GM23338 (cell line): ENCODE results near the gene TBC1D5. TPM values are rescaled to one million over a fixed set of nuclear protein-coding genes. Genes with fewer than 3 reads are reported as not detected.

Source experiments
- ATAC-seq: fragments of 200-7000 bp; cut with Tn5 transposase; 3 replicates; pipeline ENCODE4 v1.9.1; 2020
- DNase-seq: peaks from one replicate; pipeline ENCODE4 v3.0.0-alpha.2; 2015; ENCODE audit warnings: low spot score
- H2AFZ ChIP-seq: fragments of 200-600 bp; sonication (generic); 2 replicates; pipeline ENCODE4 v1.8.0; 2016; ENCODE audit warnings: antibody characterized with exemption, mild to moderate bottlenecking, moderate library complexity
- H3F3A ChIP-seq: fragments of 200-600 bp; sonication (generic); replicated peaks from 2 replicates; pipeline ENCODE4 v1.8.0; 2017; ENCODE audit warnings: antibody characterized with exemption, mixed run types, low read depth
- H3K27ac ChIP-seq: fragments of 200-600 bp; sonication (generic); 2 replicates; pipeline ENCODE4 v1.6.1; 2016; ENCODE audit warnings: low read depth
- H3K27me3 ChIP-seq: fragments of 200-600 bp; sonication (generic); 2 replicates; pipeline ENCODE4 v1.8.0; 2016; ENCODE audit warnings: mild to moderate bottlenecking, mixed run types, moderate library complexity; ENCODE audit not compliant: insufficient read depth
- H3K36me3 ChIP-seq: fragments of 200-600 bp; sonication (generic); 2 replicates; pipeline ENCODE4 v1.8.0; 2016; ENCODE audit warnings: mild to moderate bottlenecking; ENCODE audit not compliant: insufficient read depth
- H3K4me1 ChIP-seq: fragments of 200-600 bp; sonication (generic); 2 replicates; pipeline ENCODE4 v1.8.0; 2016; ENCODE audit warnings: mild to moderate bottlenecking, moderate library complexity; ENCODE audit not compliant: insufficient read depth
- H3K4me2 ChIP-seq: fragments of 200-600 bp; sonication (generic); 2 replicates; pipeline ENCODE4 v1.7.1; 2017; ENCODE audit warnings: mixed run types
- H3K4me3 ChIP-seq: fragments of 200-600 bp; sonication (generic); 2 replicates; pipeline ENCODE4 v1.6.1; 2016; ENCODE audit warnings: mixed run types
- H3K79me2 ChIP-seq: fragments of 200-600 bp; sonication (generic); replicated peaks from 2 replicates; pipeline ENCODE4 v1.8.0; 2017; ENCODE audit warnings: mild to moderate bottlenecking; ENCODE audit not compliant: insufficient read depth
- H3K9me2 ChIP-seq: fragments of 200-600 bp; sonication (generic); 2 replicates; pipeline ENCODE4 v1.8.0; 2017; ENCODE audit not compliant: insufficient read depth
- H4K20me1 ChIP-seq: fragments of 200-600 bp; sonication (generic); replicated peaks from 2 replicates; pipeline ENCODE4 v1.8.0; 2017; ENCODE audit warnings: mild to moderate bottlenecking; ENCODE audit not compliant: insufficient read depth
- H3K27ac Mint-ChIP-seq: 2 replicates; pipeline ENCODE4 v1.8.0; 2020; ENCODE audit warnings: inconsistent platforms, mild to moderate bottlenecking, moderate library complexity, mixed read lengths
- H3K27me3 Mint-ChIP-seq: 3 replicates; pipeline ENCODE4 v1.8.0; 2022; ENCODE audit warnings: low read depth, mild to moderate bottlenecking, moderate library complexity, mixed read lengths, inconsistent platforms; ENCODE audit not compliant: insufficient read depth, poor library complexity
- H3K36me3 Mint-ChIP-seq: 3 replicates; pipeline ENCODE4 v1.8.0; 2021; ENCODE audit warnings: low read depth, mild to moderate bottlenecking, inconsistent platforms, moderate library complexity, mixed read lengths
- H3K4me1 Mint-ChIP-seq: 3 replicates; pipeline ENCODE4 v1.8.0; 2020; ENCODE audit warnings: mild to moderate bottlenecking, inconsistent platforms, mixed read lengths
- H3K4me3 Mint-ChIP-seq: 3 replicates; pipeline ENCODE4 v1.8.0; 2021; ENCODE audit warnings: moderate library complexity, mild to moderate bottlenecking, inconsistent platforms, mixed read lengths
- H3K9me3 Mint-ChIP-seq: 3 replicates; pipeline ENCODE4 v1.8.0; 2020; ENCODE audit warnings: moderate library complexity, mild to moderate bottlenecking, inconsistent platforms, mixed read lengths
- CREB1 ChIP-seq: fragments of 250-450 bp; sonication (Bioruptor Pico); IDR thresholded peaks from 2 replicates; pipeline ENCODE4 v1.5.0; 2020; ENCODE audit warnings: low read depth, mild to moderate bottlenecking, moderate library complexity
- EZH2 ChIP-seq: fragments of 200-600 bp; sonication (generic); IDR thresholded peaks from one replicate; pipeline ENCODE4 v1.8.0; 2017; ENCODE audit warnings: antibody characterized with exemption, mild to moderate bottlenecking, low read depth; ENCODE audit not compliant: unreplicated experiment
- EZH2phosphoT487 ChIP-seq: fragments of 200-600 bp; sonication (generic); IDR thresholded peaks from one replicate; pipeline ENCODE4 v1.8.1; 2018; ENCODE audit warnings: antibody characterized with exemption; ENCODE audit not compliant: unreplicated experiment
- JUNB ChIP-seq: IDR thresholded peaks from one replicate; pipeline ENCODE4 v1.6.1; 2016; ENCODE audit warnings: antibody characterized with exemption; ENCODE audit not compliant: unreplicated experiment
- NANOG ChIP-seq: IDR thresholded peaks from 2 replicates; pipeline ENCODE4 v1.6.1; 2016; ENCODE audit warnings: antibody characterized with exemption, borderline replicate concordance
- POLR2AphosphoS5 ChIP-seq: IDR thresholded peaks from 2 replicates; pipeline ENCODE4 v1.6.1; 2016; ENCODE audit warnings: antibody characterized with exemption, low read depth
- STAT1 ChIP-seq: IDR thresholded peaks from one replicate; pipeline ENCODE4 v1.6.1; 2016; ENCODE audit warnings: antibody characterized with exemption; ENCODE audit not compliant: unreplicated experiment
- ZNF331 ChIP-seq: fragments of 250-450 bp; sonication (Bioruptor Pico); IDR thresholded peaks from 2 replicates; pipeline ENCODE4 v1.5.0; 2020; ENCODE audit warnings: low read depth, mild to moderate bottlenecking, moderate library complexity
- polyA plus RNA-seq: library from polyadenylated mRNA; unstranded; fragments of >200 nt; fragmentation: Nextera tagmentation; extraction: Ambion mirVana; gene quantifications from 2 replicates; pipeline ENCODE4 v1.2.1, GENCODE V29; 2016
- total RNA-seq: library from RNA; depleted of rRNA; stranded (reverse); fragments of >200 nt; shearing (Covaris generic); gene quantifications from 2 replicates; pipeline ENCODE4 v1.2.3, GENCODE V29; 2014
- TF ChIP-seq, protein P1 (sequence below): fragments of 250-450 bp; sonication (Bioruptor Pico); IDR thresholded peaks from 2 replicates; pipeline ENCODE4 v1.5.0; 2020; ENCODE audit warnings: mild to moderate bottlenecking, moderate library complexity
- TF ChIP-seq, protein P2 (sequence below): IDR thresholded peaks from 2 replicates; pipeline ENCODE4 v1.6.1; 2016; ENCODE audit warnings: antibody characterized with exemption

The TBC1D5 gene
- total and polyA plus RNA-seq, 2 experiments from 2014 or later: 21.8 to 48.1 TPM

DNA sequence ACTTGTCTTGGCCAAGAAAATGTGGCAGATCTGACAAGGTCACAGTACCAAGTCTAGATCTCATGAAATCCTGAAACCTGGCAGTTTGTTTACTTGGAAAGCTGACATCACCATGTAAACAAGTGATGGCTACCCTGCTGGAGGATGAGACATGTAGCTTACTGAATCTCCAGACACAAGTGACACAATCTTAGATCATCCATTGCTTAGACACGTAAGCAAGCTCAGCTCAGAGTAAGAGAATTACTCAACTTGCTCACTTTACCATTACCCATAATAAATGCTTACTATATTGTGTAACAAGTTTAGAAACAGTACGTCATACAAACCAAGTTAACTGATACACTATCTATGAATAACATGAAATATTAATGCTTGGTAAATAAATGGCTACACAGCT is 263.8 kb downstream of the TBC1D5 start (continued):
- TF ChIP-seq EZH2phosphoT487 (no peak), ZNF331 (CRISPR knock-in tag) (no peak), EZH2 (no peak)
- TF ChIP-seq, protein P1, sequence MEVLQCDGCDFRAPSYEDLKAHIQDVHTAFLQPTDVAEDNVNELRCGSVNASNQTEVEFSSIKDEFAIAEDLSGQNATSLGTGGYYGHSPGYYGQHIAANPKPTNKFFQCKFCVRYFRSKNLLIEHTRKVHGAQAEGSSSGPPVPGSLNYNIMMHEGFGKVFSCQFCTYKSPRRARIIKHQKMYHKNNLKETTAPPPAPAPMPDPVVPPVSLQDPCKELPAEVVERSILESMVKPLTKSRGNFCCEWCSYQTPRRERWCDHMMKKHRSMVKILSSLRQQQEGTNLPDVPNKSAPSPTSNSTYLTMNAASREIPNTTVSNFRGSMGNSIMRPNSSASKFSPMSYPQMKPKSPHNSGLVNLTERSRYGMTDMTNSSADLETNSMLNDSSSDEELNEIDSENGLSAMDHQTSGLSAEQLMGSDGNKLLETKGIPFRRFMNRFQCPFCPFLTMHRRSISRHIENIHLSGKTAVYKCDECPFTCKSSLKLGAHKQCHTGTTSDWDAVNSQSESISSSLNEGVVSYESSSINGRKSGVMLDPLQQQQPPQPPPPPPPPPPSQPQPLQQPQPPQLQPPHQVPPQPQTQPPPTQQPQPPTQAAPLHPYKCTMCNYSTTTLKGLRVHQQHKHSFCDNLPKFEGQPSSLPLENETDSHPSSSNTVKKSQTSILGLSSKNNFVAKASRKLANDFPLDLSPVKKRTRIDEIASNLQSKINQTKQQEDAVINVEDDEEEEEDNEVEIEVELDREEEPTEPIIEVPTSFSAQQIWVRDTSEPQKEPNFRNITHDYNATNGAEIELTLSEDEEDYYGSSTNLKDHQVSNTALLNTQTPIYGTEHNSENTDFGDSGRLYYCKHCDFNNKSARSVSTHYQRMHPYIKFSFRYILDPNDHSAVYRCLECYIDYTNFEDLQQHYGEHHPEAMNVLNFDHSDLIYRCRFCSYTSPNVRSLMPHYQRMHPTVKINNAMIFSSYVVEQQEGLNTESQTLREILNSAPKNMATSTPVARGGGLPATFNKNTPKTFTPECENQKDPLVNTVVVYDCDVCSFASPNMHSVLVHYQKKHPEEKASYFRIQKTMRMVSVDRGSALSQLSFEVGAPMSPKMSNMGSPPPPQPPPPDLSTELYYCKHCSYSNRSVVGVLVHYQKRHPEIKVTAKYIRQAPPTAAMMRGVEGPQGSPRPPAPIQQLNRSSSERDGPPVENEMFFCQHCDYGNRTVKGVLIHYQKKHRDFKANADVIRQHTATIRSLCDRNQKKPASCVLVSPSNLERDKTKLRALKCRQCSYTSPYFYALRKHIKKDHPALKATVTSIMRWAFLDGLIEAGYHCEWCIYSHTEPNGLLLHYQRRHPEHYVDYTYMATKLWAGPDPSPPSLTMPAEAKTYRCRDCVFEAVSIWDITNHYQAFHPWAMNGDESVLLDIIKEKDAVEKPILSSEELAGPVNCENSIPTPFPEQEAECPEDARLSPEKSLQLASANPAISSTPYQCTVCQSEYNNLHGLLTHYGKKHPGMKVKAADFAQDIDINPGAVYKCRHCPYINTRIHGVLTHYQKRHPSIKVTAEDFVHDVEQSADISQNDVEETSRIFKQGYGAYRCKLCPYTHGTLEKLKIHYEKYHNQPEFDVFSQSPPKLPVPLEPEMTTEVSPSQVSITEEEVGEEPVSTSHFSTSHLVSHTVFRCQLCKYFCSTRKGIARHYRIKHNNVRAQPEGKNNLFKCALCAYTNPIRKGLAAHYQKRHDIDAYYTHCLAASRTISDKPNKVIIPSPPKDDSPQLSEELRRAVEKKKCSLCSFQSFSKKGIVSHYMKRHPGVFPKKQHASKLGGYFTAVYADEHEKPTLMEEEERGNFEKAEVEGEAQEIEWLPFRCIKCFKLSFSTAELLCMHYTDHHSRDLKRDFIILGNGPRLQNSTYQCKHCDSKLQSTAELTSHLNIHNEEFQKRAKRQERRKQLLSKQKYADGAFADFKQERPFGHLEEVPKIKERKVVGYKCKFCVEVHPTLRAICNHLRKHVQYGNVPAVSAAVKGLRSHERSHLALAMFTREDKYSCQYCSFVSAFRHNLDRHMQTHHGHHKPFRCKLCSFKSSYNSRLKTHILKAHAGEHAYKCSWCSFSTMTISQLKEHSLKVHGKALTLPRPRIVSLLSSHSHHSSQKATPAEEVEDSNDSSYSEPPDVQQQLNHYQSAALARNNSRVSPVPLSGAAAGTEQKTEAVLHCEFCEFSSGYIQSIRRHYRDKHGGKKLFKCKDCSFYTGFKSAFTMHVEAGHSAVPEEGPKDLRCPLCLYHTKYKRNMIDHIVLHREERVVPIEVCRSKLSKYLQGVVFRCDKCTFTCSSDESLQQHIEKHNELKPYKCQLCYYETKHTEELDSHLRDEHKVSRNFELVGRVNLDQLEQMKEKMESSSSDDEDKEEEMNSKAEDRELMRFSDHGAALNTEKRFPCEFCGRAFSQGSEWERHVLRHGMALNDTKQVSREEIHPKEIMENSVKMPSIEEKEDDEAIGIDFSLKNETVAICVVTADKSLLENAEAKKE (CRISPR knock-in tag): no peak

DNA sequence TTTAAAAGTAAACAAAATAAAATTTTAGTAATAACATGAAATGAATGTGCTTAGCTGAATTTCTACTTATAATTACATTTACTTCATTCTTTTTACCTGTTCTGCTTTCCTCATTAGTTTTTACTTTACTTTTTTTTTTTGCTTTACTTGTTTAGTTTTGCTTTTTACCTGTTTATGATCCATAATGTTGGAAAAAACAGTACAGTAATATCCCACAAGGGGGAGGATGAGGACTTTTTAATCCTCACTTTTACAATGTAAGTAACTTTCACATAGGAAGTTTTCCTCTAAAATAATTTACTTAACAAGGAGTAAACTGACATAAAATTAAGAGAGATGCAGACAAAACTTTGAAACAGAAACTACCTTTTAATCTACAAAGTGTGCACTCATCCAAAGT is 268.7 kb downstream of the TBC1D5 start:
- Histone ChIP-seq H3K4me3 (no peak overlapping the region), H3K9me2 (no peaks in the 10 kb centered on the region), H3K4me1 (no peaks in the 10 kb centered on the region), H4K20me1 (no peaks in the 10 kb centered on the region), H3F3A (no peaks in the 10 kb centered on the region), H3K36me3 (no peaks in the 10 kb centered on the region), H3K79me2 (no peaks in the 10 kb centered on the region), H2AFZ (no peak overlapping the region), H3K27ac (no peak overlapping the region), H3K27me3 (no peaks in the 10 kb centered on the region), H3K4me2 (no peak overlapping the region)
- DNase-seq: no peak
- no peaks in the 10 kb centered on the region for H3K27me3 Mint-ChIP-seq
- no peak for ATAC-seq
- H3K9me3 Mint-ChIP-seq: no peaks in the 10 kb centered on the region
- H3K27ac Mint-ChIP-seq: no peak overlapping the region
- no peak overlapping the region for H3K4me3 Mint-ChIP-seq
- H3K4me1 Mint-ChIP-seq: no peaks in the 10 kb centered on the region
- H3K36me3 Mint-ChIP-seq: no peaks in the 10 kb centered on the region
- TF ChIP-seq, protein P2, sequence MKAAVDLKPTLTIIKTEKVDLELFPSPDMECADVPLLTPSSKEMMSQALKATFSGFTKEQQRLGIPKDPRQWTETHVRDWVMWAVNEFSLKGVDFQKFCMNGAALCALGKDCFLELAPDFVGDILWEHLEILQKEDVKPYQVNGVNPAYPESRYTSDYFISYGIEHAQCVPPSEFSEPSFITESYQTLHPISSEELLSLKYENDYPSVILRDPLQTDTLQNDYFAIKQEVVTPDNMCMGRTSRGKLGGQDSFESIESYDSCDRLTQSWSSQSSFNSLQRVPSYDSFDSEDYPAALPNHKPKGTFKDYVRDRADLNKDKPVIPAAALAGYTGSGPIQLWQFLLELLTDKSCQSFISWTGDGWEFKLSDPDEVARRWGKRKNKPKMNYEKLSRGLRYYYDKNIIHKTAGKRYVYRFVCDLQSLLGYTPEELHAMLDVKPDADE: no peak
- TF ChIP-seq EZH2phosphoT487: no peak
- no peak for TF ChIP-seq JUNB
- TF ChIP-seq EZH2: no peak
- no peak for TF ChIP-seq NANOG
- TF ChIP-seq POLR2AphosphoS5: no peak
- TF ChIP-seq STAT1: no peak
- no peak for TF ChIP-seq CREB1 (CRISPR knock-in tag)
- TF ChIP-seq, protein P1 (CRISPR knock-in tag): no peak
